Measurements from ENCODE around the gene FABP2.
"Not testable (repeated sequence)": the region's sequence is repeated elsewhere in the genome, so short reads cannot be mapped to it uniquely, and the experiment has no call there.

Gene FABP2

DNA sequence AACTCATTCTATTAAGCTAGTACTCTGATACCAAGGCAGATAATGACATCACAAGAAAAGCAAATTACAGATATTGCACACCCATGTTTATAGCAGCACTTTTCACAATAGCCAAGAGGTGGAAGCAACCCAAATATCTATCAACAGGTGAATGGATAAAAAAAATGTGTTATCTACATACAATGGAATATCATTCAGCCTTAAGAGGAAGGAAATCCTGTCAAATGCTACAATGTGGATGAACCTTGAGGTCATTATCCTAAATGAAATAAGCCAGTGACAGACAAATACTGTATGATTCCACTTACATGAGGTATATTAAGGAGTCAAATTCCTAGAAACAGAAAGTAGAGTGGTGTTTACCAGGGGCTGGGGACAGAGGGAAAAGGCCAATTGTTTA lies 14.3 kb downstream of the FABP2 start:
- DNase-seq, result no peak

DNA sequence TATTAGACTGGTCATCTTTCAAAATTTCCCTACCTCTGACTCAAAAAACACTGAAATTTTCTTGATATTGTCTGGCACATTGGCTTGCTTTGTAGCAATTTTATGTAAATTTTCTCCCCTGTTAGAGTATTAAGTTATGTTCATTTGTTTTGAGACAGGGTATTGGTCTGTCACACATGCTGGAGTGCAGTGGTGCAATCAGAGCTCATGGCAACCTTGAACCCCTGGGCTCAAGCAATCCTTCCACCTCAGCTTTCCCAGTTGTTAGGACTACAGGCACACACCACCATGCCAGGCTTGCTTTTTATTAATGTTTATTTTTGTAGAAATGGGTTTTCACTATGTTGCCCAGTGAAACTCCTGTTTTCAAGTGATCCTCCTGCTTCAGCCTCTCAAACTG lies 17.5 kb downstream of the FABP2 start:
- DNase-seq, result no peak

DNA sequence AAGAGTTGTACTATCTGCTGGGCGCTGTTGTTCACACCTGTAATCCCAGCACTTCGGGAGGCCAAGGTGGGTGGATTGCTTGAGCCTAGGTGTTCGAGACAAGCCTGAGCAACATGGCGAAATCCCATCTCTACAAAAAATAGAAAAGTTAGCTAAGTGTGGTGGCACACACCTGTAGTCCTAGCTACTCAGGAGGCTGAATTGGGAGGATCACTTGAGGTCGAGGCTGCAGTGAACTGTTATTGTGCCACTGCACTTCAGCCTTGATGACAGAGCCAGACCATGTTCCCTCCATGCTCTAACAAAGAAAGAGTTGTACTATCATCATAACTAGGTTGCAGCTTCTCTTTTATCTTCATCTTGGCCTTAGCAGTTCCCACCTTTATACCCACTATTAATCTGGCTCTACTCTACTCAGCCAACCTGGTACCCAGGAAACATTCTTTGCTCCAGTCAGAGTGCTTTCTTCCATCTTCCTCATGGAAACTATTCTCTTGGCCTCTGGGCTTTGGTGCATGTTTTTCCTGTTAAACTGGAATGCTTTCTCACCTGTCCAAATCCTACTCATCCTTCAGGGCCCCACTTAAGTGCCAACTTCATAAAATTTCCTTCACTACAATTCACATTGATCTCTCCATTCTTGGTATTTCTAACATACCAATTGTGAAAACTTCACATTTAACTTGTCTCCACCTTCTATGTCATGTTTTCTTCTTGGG lies 18.2 kb downstream of the FABP2 start:
- no peak for DNase-seq

DNA sequence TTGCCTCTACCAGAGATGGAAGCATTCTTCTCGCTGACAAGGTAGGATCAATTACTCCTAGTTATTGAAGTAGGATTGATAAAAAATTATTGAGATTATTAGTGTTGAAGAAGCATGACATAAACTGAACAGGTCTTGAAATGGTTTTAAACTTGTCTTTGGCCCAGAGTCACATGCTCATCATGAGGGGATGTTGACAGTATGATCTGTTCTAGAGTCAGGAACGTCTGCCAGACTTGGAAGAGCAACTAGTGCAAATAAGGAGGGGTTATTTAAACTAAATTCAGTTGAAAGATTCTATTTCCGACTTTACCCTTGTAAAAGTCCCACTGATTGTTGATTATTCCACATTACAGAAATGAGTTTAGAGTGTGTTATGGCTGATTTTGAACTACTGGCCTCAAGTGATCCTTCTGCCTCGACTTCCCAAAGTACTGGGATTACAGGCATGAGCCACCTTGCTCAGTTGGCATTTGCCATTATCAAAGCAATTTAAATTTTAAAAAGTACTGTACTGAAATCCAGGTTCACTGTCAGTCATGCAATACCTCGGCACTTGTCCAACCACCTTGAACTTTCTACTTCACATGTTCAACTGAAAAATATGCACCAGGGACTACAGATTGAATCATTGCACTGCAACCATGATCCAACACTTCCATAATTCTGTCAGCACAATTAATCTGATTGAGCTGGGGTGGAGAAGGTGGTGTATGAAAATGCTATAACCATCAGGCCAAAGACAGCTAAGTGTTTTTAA lies 19.7 kb downstream of the FABP2 start:
- no peak for DNase-seq

DNA sequence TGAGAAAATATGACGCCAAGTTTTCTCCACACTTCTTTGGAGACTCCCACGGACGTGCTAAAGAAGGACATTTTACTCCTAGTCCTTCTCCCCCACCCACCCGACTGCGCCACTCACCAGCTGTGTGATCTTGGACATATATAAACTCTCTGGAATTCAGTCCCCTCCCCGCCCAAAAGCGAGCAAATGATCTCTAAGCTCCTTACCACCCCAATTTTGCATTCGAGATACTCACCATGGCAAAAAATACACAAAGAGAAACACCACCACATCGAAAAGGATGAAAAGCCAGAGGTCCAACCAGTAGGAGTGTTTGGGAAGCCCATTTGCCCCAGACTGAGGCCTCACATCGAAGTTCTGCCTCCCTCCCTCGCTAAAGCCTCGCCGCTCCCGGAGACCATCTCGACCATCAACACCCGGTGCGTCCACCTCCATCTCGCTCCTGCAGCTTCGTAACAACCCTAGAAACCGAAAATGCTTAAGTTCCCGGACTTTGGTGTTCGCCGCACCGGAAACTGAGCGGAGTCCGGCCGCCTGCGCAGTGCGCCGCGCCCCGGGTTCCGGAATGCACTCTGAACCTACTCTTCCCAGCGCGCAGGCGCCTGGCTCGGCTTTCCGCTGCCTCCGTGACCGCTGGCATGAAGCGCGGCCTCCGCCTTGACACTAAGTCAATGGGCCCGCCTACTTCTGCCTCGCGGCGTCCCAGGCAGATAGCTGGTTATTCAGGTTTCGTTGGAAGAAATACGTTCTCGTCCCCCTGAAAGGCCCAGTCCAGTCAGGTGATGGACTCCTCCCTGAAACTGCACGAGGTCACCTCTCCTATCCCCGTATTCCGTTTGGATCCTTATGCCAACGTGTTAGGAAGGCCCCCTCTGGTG lies 21.6 kb downstream of the FABP2 start:
- DNase-seq, result no peak

DNA sequence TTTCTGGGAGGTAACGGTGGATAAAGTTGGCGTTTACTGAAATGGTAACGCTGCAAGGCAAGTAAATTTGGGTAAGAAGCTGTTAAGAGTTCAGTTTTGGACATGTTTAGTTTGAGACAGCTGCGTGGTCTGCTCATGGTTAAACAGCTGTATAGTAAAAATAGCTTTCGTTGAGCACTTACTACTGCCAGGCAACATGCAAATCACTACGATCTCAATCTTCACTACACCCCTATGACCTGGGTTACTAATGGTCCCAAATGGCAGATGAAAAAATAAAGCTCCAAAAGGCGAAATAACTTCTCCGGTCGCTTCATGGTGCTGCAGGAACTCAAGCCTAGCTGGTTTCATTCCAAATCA lies 22.2 kb downstream of the FABP2 start:
- no peak for DNase-seq

DNA sequence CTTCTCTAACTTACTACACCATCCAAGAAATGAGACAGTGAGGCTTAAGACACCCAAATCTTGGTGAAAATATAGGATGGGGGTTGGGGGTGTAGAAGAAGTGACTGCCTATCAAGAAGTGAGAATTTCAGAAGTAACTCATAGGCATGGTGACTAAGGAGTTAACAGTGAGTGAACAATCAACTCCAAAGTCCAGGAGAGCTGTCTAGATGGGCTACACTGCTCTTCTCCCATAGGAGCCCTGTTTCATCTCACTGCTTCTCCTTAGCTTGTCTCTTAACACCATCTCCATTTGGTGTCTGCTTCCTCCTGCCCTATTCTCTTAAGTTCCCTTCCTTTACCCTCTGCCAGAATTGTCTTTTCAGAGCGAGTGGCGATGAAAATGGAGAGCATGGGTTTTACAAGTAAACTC lies 22.7 kb downstream of the FABP2 start:
- DNase-seq, result no peak

DNA sequence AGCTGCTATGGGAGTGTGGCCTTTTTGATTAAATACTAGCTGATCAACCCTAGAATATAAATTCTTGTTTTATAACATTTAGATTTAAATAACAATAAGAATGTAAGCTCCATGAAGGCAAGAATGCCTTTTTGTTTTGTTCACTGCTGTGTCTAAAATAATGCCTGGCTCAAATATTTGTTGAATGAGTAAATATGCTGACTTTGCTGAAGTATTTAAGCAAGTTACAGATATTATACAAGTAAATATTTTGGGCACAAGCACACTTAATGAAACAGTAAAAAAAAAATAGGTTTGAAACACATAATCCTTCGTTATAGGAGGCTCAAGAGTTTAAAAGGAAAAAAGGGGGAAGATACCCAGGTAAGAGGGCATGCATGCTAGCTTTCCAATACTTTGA lies 24.1 kb downstream of the FABP2 start:
- no peak for DNase-seq

DNA sequence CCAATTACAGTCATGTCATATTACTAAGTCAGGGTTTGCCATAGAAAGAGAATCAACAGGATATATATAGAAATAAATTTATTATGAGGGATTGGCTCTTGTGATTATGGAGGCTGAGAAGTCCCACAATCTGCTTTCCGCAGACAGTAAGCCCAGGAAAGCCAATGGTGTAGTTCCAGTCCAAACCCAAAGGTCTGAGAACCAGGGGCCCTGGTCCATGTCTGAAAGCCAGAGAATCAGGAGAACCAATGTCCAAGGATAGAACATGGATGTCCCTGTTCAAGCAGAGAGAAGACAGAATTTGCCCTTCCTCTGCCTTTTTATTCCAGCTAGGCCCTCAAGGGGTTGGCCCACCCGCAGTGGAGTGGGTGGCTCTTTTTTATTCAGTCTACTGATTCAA lies 25.6 kb downstream of the FABP2 start:
- no peak for DNase-seq

DNA sequence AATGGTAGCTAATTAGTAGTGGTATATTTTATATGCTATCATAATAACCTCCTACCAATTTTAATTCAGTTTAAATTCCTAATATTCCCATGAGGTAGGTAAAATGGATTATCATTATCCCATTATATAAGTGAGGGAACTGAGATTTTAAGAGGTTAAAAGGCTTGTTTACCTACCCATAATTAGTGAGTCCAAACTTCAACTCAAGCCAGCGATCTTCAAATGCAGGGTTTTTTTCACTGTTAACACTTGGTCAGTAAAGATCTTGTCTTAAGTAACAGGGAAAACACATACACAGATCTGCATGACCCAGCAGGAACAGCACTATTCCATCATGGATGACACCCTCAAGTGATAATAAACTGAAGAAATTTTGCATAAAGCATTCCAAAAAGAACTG lies 31.3 kb downstream of the FABP2 start:
- DNase-seq, result no peak

DNA sequence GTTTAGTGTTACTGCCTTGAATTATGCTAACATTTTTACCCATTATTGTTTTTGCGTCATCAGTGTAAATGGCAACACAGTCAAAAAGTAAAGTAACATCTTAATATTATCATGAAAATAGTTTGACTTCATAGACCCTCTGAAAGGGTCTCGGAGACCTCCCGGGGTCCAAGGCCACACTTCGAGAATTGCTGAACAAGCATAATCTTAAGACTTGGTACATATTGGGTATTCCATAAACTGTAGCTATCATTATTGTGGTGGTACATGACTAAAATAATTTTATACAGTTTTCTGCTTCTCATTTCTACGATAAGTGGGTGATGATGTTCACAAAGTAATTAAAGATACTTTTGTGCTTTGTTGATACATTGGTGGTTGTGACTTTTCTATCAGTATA lies 32.6 kb downstream of the FABP2 start:
- DNase-seq, result no peak

DNA sequence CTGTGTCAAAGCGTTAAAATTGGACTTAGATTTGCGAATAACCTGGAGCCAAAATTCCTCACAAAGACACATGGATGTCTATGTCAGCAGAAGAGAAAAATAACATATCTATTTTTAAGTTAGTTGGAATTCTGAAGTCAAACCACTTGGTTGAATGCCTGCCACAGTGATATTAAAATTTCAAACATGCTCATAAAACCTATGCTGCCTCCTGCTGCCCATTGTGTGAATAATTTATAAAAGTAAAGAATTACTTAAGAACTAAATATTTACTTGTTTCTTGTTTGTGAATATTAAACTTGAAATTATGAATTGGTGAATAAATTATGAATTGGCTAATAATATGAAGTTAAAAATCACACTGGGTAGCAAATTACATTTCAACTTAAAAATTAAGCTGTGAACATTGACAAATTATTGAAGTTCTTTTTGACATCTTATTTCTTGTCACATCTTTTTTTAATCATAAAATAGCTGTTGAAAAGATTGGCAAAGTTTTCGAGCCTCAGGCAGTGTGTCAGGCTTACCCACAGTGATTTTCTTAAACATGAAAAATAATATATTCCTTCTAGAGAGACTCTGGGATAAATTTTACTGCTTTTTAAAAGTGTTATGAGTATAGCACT lies 35.4 kb downstream of the FABP2 start:
- DNase-seq, result no peak

DNA sequence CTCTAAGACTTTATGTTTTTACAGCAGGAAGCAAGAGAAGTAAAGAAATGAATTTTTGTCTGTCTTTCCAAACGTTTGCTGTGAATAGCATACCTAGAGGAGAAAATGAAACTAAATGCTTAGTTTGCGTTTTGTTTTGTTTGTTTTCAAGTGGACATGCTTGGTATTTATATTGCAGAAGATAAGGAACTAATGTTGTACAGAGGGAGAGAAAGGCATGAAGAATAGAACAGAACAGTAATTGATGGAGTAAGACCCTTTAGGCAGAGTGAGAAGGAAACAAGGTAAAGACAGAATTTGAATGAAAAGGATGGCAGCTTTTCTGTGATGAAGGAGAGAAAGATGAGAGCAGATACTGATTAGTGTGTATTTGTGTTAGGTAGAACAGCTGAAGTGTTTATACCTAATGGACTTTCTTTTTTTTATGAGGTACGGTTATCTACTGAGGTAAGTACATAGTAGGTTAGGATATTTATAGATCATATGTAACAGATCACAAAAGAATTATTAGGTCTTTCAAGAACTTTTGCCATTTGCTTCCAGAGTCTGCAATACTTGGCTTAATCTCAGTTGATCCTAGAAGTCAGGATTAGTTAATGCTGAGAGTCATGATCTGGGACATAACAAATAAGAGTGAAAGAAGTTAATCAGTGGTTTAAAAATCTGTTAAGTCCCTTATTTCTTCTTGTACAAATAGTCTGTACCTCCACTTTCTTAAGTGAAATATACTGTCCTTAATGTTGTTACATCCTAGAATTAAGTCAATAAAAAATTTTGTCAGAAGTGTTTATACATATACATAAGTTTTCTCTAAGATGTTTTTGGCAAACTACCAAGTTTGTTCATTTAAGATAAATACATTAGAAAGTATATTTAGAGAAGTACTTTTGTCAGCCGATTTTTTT lies 36.8 kb downstream of the FABP2 start:
- no peak for DNase-seq

DNA sequence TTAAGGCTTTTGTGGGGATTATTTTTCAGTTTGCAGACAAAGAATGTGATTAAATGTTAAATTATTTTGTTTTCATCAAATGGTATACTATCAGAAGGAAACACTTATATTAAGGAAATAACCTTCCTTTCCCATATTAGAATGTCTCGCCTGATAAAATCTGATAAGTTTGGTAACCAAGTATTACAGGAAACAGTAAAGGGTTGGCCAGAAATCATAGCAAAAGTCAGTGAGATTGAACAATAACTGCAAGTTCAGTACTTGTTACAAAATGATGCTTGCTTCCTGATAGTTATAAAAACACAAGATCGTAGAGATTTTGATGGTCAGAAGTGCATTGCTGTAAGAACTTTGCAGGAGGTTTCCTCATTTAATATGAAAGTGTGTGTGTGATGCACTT lies 40.5 kb downstream of the FABP2 start:
- DNase-seq, result no peak

DNA sequence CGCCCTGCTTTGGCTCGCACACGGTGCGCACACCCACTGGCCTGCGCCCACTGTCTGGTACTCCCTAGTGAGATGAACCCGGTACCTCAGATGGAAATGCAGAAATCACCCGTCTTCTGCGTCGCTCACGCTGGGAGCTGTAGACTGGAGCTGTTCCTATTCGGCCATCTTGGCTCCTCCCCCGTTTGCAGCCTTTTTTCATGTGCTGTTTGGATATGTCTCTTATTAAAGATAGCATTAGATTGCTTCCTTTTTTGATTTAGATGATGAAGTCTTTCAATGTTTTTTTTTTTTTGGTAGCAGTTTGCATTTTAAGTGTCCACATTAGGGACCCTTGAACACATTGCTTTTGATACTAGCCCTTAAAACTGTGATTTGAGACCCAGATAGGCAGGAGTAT lies 42.0 kb downstream of the FABP2 start:
- DNase-seq, result not testable (repeated sequence)

DNA sequence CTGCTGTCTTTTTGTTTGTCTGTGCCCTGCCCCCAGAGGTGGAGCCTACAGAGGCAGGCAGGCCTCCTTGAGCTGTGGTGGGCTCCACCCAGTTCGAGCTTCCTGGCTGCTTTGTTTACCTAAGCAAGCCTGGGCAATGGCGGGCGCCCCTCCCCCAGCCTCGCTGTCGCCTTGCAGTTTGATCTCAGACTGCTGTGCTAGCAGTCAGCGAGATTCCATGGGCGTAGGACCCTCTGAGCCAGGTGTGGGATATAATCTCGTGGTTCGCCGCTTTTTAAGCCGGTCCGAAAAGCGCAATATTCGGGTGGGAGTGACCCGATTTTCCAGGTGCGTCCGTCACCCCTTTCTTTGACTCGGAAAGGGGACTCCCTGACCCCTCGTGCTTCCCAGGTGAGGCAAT lies 42.4 kb downstream of the FABP2 start:
- DNase-seq, result not testable (repeated sequence)

DNA sequence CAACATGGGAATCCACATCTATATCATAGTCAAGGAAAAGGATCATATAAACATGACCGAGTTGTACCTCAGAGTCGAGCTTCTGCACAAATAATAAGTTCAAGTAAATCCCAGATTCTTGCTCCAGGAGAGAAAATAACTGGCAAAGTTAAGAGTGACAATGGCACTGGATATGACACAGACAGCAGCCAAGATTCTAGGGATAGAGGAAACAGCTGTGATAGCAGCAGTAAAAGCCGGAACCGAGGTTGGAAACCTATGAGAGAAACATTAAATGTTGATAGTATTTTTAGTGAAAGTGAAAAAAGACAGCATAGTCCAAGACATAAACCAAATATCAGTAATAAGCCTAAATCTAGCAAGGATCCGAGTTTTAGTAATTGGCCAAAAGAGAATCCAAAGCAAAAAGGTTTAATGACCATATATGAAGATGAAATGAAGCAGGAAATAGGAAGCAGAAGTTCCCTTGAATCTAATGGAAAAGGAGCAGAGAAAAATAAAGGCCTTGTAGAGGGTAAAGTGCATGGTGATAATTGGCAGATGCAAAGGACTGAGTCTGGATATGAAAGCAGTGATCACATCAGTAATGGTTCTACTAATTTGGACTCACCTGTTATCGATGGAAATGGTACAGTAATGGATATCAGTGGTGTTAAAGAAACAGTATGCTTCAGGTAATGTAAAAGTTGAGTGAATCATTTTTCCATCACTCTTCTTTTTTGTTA lies 50.4 kb downstream of the FABP2 start:
- DNase-seq, result no peak

DNA sequence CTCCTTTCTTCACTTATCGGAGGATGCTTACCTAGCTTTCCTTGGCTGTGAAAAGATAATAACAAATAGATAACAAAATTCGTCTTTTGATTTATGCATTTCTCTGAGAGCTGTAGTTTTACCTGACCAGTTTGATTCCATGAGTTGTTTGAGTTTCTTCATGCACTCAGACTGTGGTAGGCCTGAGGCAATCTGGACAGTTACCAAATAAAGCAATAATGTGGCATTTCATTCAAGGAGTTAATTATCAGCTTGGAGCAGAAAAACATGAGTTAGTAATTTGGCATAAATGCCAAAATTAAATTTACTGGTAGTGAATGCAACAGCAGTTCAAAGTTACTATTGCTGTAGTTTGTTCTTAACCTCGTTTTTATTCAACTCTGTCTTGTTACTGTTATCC lies 53.5 kb downstream of the FABP2 start:
- DNase-seq, result no peak

Data from NCI-H2171 (cell line).